Transverse colon (tissue), 4 donors: ENCODE data around the gene ANKS3. TPM values are rescaled to one million over a fixed set of nuclear protein-coding genes. Genes with fewer than 3 reads are reported as not detected.

Source experiments
- DNase-seq: peaks from one replicate; pipeline ENCODE4 v3.0.0-alpha.2; 2019
- H3K27ac ChIP-seq, 4 donors: fragments of 200-600 bp; sonication (generic); 2 replicates each; pipeline ENCODE4 v1.5.1; 2016 to 2018; ENCODE audit warnings: inconsistent platforms in 4 of 4
- H3K27me3 ChIP-seq: fragments of 200-600 bp; sonication (generic); 2 replicates; pipeline ENCODE4 v1.5.1; 2017; ENCODE audit warnings: inconsistent platforms
- H3K36me3 ChIP-seq, 4 donors: fragments of 200-600 bp; sonication (generic); 2 replicates each; pipeline ENCODE4 v1.5.1; 2017 to 2019; ENCODE audit warnings: inconsistent platforms in 4 of 4
- H3K4me1 ChIP-seq, 4 donors: fragments of 200-600 bp; sonication (generic); 2 replicates each; pipeline ENCODE4 v1.5.1; 2017 to 2020; ENCODE audit warnings: inconsistent platforms in 4 of 4
- H3K4me3 ChIP-seq, 4 donors: fragments of 200-600 bp; sonication (generic); 1 replicate in 1 of 4; 2 replicates in 3 of 4; pipeline versions ENCODE4 v1.5.1 to v1.6.1; 2017 to 2019; ENCODE audit warnings: inconsistent platforms in 4 of 4
- H3K9me3 ChIP-seq, 2 donors: fragments of 200-600 bp; sonication (generic); 2 replicates each; pipeline ENCODE4 v1.5.1; 2017 to 2019; ENCODE audit warnings: inconsistent platforms in 2 of 2
- CTCF ChIP-seq, 5 experiments: fragments of 200-600 bp in 3 of 5; fragments of 450-650 bp in 2 of 5; sonication (generic) in 3 of 5; IDR thresholded peaks; 1 replicate in 2 of 5; 2 replicates in 3 of 5; pipeline ENCODE4 v1.5.1; 2016 to 2017; ENCODE audit warnings: antibody characterized with exemption in 5 of 5, inconsistent platforms in 3 of 5, mild to moderate bottlenecking in 2 of 5, moderate library complexity in 1 of 5
- EP300 ChIP-seq: sonication (generic); formaldehyde crosslinking; IDR thresholded peaks from one replicate; pipeline ENCODE4 v1.6.1; 2017; ENCODE audit warnings: antibody characterized with exemption, low read depth
- POLR2A ChIP-seq: fragments of 450-650 bp; IDR thresholded peaks from one replicate; pipeline ENCODE4 v1.6.1; 2016; ENCODE audit warnings: antibody characterized with exemption, mild to moderate bottlenecking, moderate library complexity
- POLR2AphosphoS5 ChIP-seq, 3 donors: sonication (generic); formaldehyde crosslinking; IDR thresholded peaks; one replicate each; pipeline ENCODE4 v1.6.1; 2016; ENCODE audit warnings: antibody characterized with exemption in 3 of 3
- WGBS, 2 donors: methylation state at CpG; one replicate each; pipeline ENCODE4 v1.1.5; 2018; ENCODE audit warnings: low coverage in 1 of 2; 5-methylcytosine and 5-hydroxymethylcytosine counted together
- in situ Hi-C, 4 donors: fragments of 200-750 bp; cut with MboI; loops; one replicate each; pipeline versions ENCODE4 v1.15.0 to v1.15.1; 2017; ENCODE audit warnings: low sequenced_read_pairs in 3 of 4, low pct_ligation_motif_present in 1 of 4, low pct_unique_long_range_greater_than_20kb in 1 of 4
- intact Hi-C: fragments of 100-400 bp; cut with DNase I; formaldehyde crosslinking; loops from one replicate; pipeline ENCODE4 v1.15.1; 2023; ENCODE audit warnings: low total_unique reads
- total RNA-seq, 4 donors: library from RNA; depleted of rRNA; stranded (reverse); fragments of >200 nt; gene quantifications; one replicate each; pipeline ENCODE4 v1.1.0, GENCODE V29; 2016

The ANKS3 gene
- total RNA-seq, 4 donors from 2014 or later: 14.9 to 38.4 (median 25.0) TPM

- Histone ChIP-seq H3K9me3 (no peaks in the 10 kb centered on the region), H3K4me1 (no peaks in the 10 kb centered on the region), H3K4me3 (no peak overlapping the region), H3K27me3 (no peaks in the 10 kb centered on the region), H3K27ac (no peak overlapping the region), H3K36me3 (peaks cover 0 to 38% (median 12%) of the 10 kb centered on the region in 4 donors)
- WGBS, 2 donors: 91 to 93% methylated on average over 4 to 11 of the region's 11 CpGs
- DNase-seq: no peak
- intact Hi-C loops: no loop called here
- in situ Hi-C loops: no loop called here
- TF ChIP-seq CTCF (IDR thresholded peaks at IDR 0.05) (no peak), POLR2AphosphoS5 (IDR thresholded peaks at IDR 0.05) (no peak), EP300 (no peak), POLR2A (no peak)
Measured at GRCh38 chr16:4753227-4753626, 19.2 kb upstream of the ANKS3 start.

GRCh38 chr16:4752351-4753100, 18.5 kb upstream of the ANKS3 start:
- Histone ChIP-seq H3K4me3 (no peak overlapping the region), H3K36me3 (peaks cover 0 to 32% (median 10%) of the 10 kb centered on the region in 4 donors), H3K9me3 (no peaks in the 10 kb centered on the region), H3K27me3 (no peaks in the 10 kb centered on the region), H3K27ac (no peak overlapping the region), H3K4me1 (peaks cover 0 to 3% (median under 1%) of the 10 kb centered on the region in 4 donors)
- in situ Hi-C loops: no loop called here
- intact Hi-C loops: no loop called here
- 92% methylated on average over 31 of the region's 44 CpGs; no CpG with 5 or more reads in 1 of the 2 donors for WGBS, 2 donors
- DNase-seq: no peak
- TF ChIP-seq EP300: no peak
- no peak for TF ChIP-seq CTCF (IDR thresholded peaks at IDR 0.05)
- TF ChIP-seq POLR2AphosphoS5 (IDR thresholded peaks at IDR 0.05): no peak
- TF ChIP-seq POLR2A: no peak

GRCh38 chr16:4750896-4751295, 16.8 kb upstream of the ANKS3 start:
- H3K27me3 ChIP-seq: no peaks in the 10 kb centered on the region
- H3K9me3 ChIP-seq: no peaks in the 10 kb centered on the region
- DNase-seq: no peak
- H3K27ac ChIP-seq: no peak overlapping the region
- peaks cover 0 to 10% (median 4%) of the 10 kb centered on the region in 4 donors for H3K4me1 ChIP-seq
- intact Hi-C loops (no loop called here), in situ Hi-C loops (no loop called here)
- no peak overlapping the region for H3K4me3 ChIP-seq
- H3K36me3 ChIP-seq: peaks cover 0 to 24% (median 10%) of the 10 kb centered on the region in 4 donors
- TF ChIP-seq POLR2A (no peak), CTCF (IDR thresholded peaks at IDR 0.05) (no peak), POLR2AphosphoS5 (IDR thresholded peaks at IDR 0.05) (no peak), EP300 (no peak)
- 73 to 85% methylated on average over 3 to 8 of the region's 8 CpGs for WGBS, 2 donors

- no peaks in the 10 kb centered on the region for H3K9me3 ChIP-seq
- no peak for DNase-seq
- no peak overlapping the region for H3K4me3 ChIP-seq
- no peak for TF ChIP-seq EP300
- TF ChIP-seq CTCF (IDR thresholded peaks at IDR 0.05): no peak
- no peak for TF ChIP-seq POLR2A
- TF ChIP-seq POLR2AphosphoS5 (IDR thresholded peaks at IDR 0.05): no peak
- H3K27ac ChIP-seq: no peak overlapping the region
- intact Hi-C loops (loop anchor here (5.0 kb wide), 1 partner anchor 293 kb away; no protein-coding TSS in a partner anchor), in situ Hi-C loops (no loop called here)
- WGBS, 2 donors: 89 to 90% methylated on average over 2 to 9 of the region's 10 CpGs
- H3K36me3 ChIP-seq: peaks cover 0 to 14% (median 6%) of the 10 kb centered on the region in 4 donors
- H3K4me1 ChIP-seq: peaks cover 0 to 10% (median 4%) of the 10 kb centered on the region in 4 donors
- no peaks in the 10 kb centered on the region for H3K27me3 ChIP-seq
Measured at GRCh38 chr16:4749700-4750257, 15.7 kb upstream of the ANKS3 start.
